Memory B cell (primary cell): ENCODE results near the gene DAPK1.

Source experiments
- ATAC-seq: fragments of 150-1000 bp; cut with Tn5 transposase; 2 replicates; pipeline ENCODE4 v1.10.0; 2021; ENCODE audit warnings: low read depth, mild to moderate bottlenecking, moderate library complexity
- DNase-seq, 2 donors: peaks; one replicate each; pipeline ENCODE4 v3.0.0; 2022; ENCODE audit warnings: low spot score in 2 of 2
- H3K27ac Mint-ChIP-seq: one replicate; pipeline ENCODE4 v1.8.0; 2022; ENCODE audit warnings: mild to moderate bottlenecking, moderate library complexity, mixed read lengths
- H3K27me3 Mint-ChIP-seq: one replicate; pipeline ENCODE4 v1.8.0; 2022; ENCODE audit warnings: mixed read lengths
- H3K36me3 Mint-ChIP-seq: one replicate; pipeline ENCODE4 v1.8.0; 2022; ENCODE audit warnings: mild to moderate bottlenecking, mixed read lengths
- H3K4me1 Mint-ChIP-seq: one replicate; pipeline ENCODE4 v1.8.0; 2022; ENCODE audit warnings: mixed read lengths
- H3K4me3 Mint-ChIP-seq: one replicate; pipeline ENCODE4 v1.8.0; 2022; ENCODE audit warnings: mild to moderate bottlenecking, moderate library complexity, mixed read lengths
- H3K9me3 Mint-ChIP-seq: one replicate; pipeline ENCODE4 v1.8.0; 2022; ENCODE audit warnings: mixed read lengths

DAPK1 gene

GRCh38 chr9:87665505-87665904, 167.8 kb downstream of the DAPK1 start:
- H3K4me3 Mint-ChIP-seq = no peak overlapping the region
- H3K9me3 Mint-ChIP-seq = peaks cover 8% of the 10 kb centered on the region
- H3K4me1 Mint-ChIP-seq = no peaks in the 10 kb centered on the region
- no peaks in the 10 kb centered on the region for H3K36me3 Mint-ChIP-seq
- ATAC-seq (no peak), DNase-seq (no peak)
- peaks cover 1% of the 10 kb centered on the region for H3K27me3 Mint-ChIP-seq
- no peak overlapping the region for H3K27ac Mint-ChIP-seq

DNA sequence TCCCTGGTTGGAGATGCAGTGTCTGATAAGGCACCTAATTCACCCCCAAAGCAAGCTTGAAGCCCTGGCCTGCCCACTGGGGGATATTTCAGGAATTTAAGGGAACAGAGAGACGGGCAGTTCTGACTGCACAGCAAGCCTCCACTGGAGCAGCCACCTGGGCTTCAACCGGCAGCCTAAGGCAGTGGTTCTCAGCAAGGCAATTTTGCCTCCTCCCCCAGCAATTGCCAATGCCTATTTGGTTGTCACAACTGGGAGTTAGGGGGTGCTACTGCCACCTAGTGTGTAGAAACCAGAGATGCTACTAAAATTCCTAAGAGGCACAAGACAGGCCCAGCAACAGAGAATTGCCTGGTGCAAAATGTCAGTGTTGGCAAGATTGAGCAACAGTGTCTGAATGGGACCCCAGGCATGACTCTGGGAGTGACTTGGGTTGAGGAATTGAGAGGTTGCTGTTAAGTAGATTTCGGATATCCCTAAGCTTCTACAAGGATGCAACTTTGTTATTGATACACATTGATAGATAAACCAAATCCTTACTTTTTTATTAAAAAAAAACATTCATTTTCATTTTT, 169.6 kb downstream of the DAPK1 start:
- peaks cover 5% of the 10 kb centered on the region for H3K9me3 Mint-ChIP-seq
- no peak overlapping the region for H3K27ac Mint-ChIP-seq
- DNase-seq (no peak), ATAC-seq (no peak)
- H3K4me1 Mint-ChIP-seq = no peaks in the 10 kb centered on the region
- peaks cover 1% of the 10 kb centered on the region for H3K27me3 Mint-ChIP-seq
- H3K36me3 Mint-ChIP-seq = no peaks in the 10 kb centered on the region
- no peak overlapping the region for H3K4me3 Mint-ChIP-seq

GRCh38 chr9:87668222-87668621, 170.6 kb downstream of the DAPK1 start:
- Mint-ChIP-seq H3K4me3 (no peak overlapping the region), H3K4me1 (no peaks in the 10 kb centered on the region), H3K27me3 (peaks cover 1% of the 10 kb centered on the region), H3K9me3 (peaks cover 3% of the 10 kb centered on the region), H3K27ac (no peak overlapping the region), H3K36me3 (no peaks in the 10 kb centered on the region)
- DNase-seq (no peak), ATAC-seq (no peak)

- no peak for DNase-seq
- Mint-ChIP-seq H3K27me3 (peaks cover 1% of the 10 kb centered on the region), H3K36me3 (no peaks in the 10 kb centered on the region), H3K4me1 (no peaks in the 10 kb centered on the region), H3K27ac (no peak overlapping the region), H3K4me3 (no peak overlapping the region), H3K9me3 (peaks cover 3% of the 10 kb centered on the region)
- ATAC-seq = no peak
Observed at GRCh38 chr9:87668722-87669121, 171.1 kb downstream of the DAPK1 start.

DNA sequence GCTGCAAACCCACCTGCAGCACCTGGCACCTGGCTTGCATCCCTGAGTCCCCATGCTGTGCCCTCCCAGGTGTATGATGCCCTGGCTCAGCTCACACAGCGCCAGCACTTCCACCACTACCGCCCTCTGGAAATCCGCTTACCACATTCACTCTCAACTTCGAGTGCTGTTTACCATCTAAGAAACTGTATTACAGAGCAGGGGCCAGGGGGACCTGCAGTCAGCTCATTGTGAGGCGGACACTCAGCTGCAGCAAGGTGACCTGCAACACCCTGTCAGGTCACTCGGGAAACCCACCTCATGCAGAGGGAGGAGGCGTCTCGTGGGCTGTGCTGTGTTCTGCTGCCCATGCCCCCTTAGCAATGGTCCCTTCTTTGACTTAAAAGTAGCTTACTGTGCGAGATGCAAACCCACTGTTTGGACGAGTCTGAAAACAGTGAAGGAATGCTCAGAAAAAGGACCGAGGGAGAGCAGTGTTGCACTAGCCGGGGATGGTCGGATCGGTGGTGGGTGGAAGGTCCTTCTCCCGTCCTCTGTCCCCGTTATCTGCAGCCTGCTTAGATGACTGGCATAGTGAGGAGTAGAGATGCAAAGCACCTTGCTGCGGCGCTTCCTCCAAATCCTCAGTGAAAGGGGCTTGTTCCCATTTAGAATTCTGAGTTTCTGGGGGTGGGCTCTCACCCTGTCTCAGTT, 173.1 kb downstream of the DAPK1 start:
- Mint-ChIP-seq H3K27me3 (no peaks in the 10 kb centered on the region), H3K9me3 (peaks cover 1% of the 10 kb centered on the region), H3K27ac (no peak overlapping the region), H3K36me3 (no peaks in the 10 kb centered on the region), H3K4me3 (no peak overlapping the region), H3K4me1 (no peaks in the 10 kb centered on the region)
- DNase-seq (no peak), ATAC-seq (no peak)

DNA sequence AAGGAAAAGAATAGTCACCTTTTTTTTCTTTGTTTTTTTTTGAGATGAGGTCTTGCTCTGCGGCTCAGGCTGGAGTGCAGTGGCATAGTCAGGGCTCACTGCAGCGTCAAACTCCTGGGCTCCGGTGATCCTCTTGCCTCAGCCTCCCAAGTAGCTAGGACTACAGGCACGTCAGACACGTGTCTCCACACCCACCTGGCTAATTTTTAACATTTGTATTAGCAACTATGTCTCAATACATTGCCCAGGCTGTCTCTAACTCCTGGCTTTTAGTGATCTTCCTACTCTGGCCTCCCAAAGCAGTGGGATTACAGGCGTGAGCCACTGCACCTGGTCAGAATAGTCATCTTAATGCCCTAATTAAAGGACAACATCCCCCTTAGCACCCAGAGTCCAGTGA, 173.8 kb downstream of the DAPK1 start:
- H3K9me3 Mint-ChIP-seq = peaks cover 1% of the 10 kb centered on the region
- DNase-seq (no peak), ATAC-seq (no peak)
- no peak overlapping the region for H3K4me3 Mint-ChIP-seq
- no peaks in the 10 kb centered on the region for H3K36me3 Mint-ChIP-seq
- no peak overlapping the region for H3K27ac Mint-ChIP-seq
- no peaks in the 10 kb centered on the region for H3K27me3 Mint-ChIP-seq
- H3K4me1 Mint-ChIP-seq = no peaks in the 10 kb centered on the region

- no peak overlapping the region for H3K27ac Mint-ChIP-seq
- H3K4me1 Mint-ChIP-seq = no peaks in the 10 kb centered on the region
- H3K4me3 Mint-ChIP-seq = no peak overlapping the region
- no peaks in the 10 kb centered on the region for H3K36me3 Mint-ChIP-seq
- DNase-seq (no peak), ATAC-seq (no peak)
- no peaks in the 10 kb centered on the region for H3K27me3 Mint-ChIP-seq
- peaks cover 1% of the 10 kb centered on the region for H3K9me3 Mint-ChIP-seq
Observed at GRCh38 chr9:87671925-87672324, 174.3 kb downstream of the DAPK1 start.

GRCh38 chr9:87672586-87672985, 174.9 kb downstream of the DAPK1 start:
- Mint-ChIP-seq H3K4me3 (no peak overlapping the region), H3K4me1 (no peaks in the 10 kb centered on the region), H3K27ac (no peak overlapping the region), H3K27me3 (no peaks in the 10 kb centered on the region), H3K9me3 (no peaks in the 10 kb centered on the region), H3K36me3 (no peaks in the 10 kb centered on the region)
- ATAC-seq (no peak), DNase-seq (no peak)

DNA sequence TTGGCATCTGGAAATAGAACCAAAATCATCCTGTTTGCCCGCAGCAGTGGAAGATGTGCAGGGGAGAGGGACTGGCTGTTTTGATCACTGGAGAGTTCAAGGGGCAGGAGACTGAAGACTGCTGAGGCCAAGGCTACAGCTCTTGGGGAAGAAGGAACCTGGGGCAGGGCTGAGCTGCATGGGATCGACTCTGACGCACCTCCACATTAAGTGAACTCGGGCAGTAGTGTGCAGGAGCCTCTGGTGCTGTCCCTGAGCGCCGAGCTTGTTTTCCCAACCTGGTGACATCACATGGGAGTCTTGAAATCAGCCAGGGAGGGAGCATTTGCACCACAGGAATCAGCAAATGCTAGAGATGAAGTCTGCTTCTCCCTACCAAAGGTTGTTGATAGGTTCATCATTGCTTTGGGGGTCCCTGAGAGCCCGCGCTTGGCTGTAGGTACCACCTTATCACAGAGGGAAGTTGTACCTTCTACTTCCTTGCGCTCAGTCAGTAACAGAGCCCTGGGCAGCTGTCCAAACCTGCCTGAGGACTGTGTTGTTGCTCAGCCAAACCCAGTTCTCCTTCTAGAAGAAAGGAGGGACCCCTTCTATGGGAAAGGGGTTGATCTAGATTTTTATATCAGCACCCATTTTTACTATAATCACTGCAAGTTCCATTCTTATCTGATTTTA, 175.9 kb downstream of the DAPK1 start:
- no peaks in the 10 kb centered on the region for H3K4me1 Mint-ChIP-seq
- DNase-seq (no peak), ATAC-seq (no peak)
- no peak overlapping the region for H3K4me3 Mint-ChIP-seq
- H3K27me3 Mint-ChIP-seq = no peaks in the 10 kb centered on the region
- no peaks in the 10 kb centered on the region for H3K9me3 Mint-ChIP-seq
- H3K27ac Mint-ChIP-seq = no peak overlapping the region
- no peaks in the 10 kb centered on the region for H3K36me3 Mint-ChIP-seq

DNA sequence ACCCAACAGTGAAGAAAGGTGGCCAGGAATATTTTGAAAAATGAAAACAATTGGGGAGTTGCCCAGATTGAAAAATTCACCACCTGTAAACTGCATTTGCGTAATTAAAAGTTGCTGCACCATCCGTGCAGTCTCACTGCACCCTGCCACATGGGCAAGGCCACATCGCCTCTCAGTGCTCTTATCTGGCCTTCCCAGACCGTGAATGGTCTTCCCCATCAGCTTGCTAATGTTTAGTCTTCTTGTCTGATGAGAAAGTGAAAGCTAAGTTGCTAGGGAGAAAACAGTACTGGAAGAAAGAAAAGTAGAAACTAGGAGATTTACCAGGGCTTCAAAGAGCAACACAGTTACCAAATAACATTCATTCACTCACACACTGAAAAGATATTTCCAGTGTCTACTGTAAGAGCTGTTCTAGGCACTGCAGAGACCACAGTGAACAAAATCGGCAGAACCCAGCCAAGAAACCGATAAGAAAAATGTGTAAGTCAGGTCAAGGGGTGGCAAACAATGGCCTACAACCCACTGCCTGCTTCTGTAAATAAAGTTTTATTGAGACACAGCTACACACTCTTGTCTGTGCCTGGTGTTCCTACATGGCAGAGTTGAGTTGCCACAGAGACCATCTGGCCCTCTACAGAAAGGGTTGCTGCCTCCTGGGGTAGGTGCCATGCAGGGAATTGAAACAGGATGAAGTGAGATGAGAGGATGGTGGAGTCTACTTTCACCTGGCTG, 177.1 kb downstream of the DAPK1 start:
- H3K36me3 Mint-ChIP-seq = no peaks in the 10 kb centered on the region

DNA sequence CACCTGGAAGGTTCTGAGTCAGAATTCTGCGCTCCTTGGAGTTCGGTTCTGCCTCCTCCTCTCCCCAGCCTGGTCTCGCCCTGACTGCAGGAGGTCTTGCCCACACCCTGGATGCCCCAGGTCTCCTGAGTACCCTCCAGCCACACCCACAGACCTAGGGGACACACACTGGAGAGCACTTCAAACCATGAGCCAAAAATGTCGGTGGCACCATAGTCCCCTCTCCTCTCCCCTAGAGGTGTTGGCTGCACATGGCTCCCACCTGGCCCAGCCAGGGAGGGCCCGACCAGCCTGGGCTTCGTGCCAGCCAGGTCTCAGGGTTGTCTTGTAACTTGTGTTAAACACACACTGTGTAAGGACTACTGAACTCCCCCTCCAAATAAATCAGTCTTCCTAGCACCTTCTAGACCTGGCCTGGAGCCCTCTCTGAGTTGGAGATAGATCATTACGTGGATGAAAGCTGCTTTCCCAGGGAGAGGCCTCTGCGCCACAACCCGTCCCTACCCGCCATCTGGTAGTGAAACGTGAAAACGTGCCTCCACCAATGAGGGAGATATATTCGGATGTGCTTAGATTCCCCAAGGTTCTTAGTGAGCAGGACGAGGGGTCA, 178.3 kb downstream of the DAPK1 start:
- no peaks in the 10 kb centered on the region for H3K27me3 Mint-ChIP-seq
- no peaks in the 10 kb centered on the region for H3K4me1 Mint-ChIP-seq
- H3K27ac Mint-ChIP-seq = no peak overlapping the region
- no peak for DNase-seq
- ATAC-seq = no peak
- H3K36me3 Mint-ChIP-seq = no peaks in the 10 kb centered on the region
- H3K9me3 Mint-ChIP-seq = no peaks in the 10 kb centered on the region
- H3K4me3 Mint-ChIP-seq = no peak overlapping the region

More for the DNA sequence above, 177.1 kb downstream of the DAPK1 start:
- Mint-ChIP-seq H3K4me1 (no peaks in the 10 kb centered on the region), H3K4me3 (no peak overlapping the region), H3K9me3 (no peaks in the 10 kb centered on the region), H3K27me3 (no peaks in the 10 kb centered on the region), H3K27ac (no peak overlapping the region)
- DNase-seq (no peak), ATAC-seq (no peak)

GRCh38 chr9:87676976-87677775, 179.5 kb downstream of the DAPK1 start:
- H3K27me3 Mint-ChIP-seq = no peaks in the 10 kb centered on the region

GRCh38 chr9:87677776-87678587, 180.3 kb downstream of the DAPK1 start:
- ATAC-seq (no peak), DNase-seq (no peak)
- Mint-ChIP-seq H3K4me3 (no peak overlapping the region), H3K9me3 (no peaks in the 10 kb centered on the region), H3K27ac (no peak overlapping the region), H3K27me3 (no peaks in the 10 kb centered on the region), H3K4me1 (no peaks in the 10 kb centered on the region), H3K36me3 (no peaks in the 10 kb centered on the region)

More at GRCh38 chr9:87676976-87677775, 179.5 kb downstream of the DAPK1 start:
- Mint-ChIP-seq H3K4me1 (no peaks in the 10 kb centered on the region), H3K36me3 (no peaks in the 10 kb centered on the region), H3K9me3 (no peaks in the 10 kb centered on the region), H3K4me3 (no peak overlapping the region), H3K27ac (no peak overlapping the region)
- DNase-seq = no peak
- no peak for ATAC-seq
